ENCODE results near the gene ME3.

DNA sequence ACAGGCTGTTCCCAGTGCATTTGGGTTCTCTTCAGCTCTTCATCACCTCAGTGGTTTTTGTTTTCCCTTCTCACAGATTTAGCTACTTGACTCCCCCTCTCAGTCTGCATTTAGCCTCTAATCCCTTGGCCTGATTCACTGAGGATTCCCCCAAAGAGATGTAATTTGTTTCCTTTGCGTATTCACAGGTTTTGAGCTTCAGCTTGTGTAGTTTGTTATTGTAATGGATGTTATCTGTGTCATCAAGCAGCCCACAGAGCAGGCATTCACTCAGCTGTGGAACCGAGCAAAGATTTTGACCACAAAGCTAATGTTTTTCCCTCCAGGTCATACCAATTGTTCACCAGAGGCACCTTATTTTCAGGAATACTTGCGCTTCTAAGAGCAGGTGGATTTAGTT lies 6.4 kb upstream of the ME3 start:
- TF ChIP-seq, protein P1, sequence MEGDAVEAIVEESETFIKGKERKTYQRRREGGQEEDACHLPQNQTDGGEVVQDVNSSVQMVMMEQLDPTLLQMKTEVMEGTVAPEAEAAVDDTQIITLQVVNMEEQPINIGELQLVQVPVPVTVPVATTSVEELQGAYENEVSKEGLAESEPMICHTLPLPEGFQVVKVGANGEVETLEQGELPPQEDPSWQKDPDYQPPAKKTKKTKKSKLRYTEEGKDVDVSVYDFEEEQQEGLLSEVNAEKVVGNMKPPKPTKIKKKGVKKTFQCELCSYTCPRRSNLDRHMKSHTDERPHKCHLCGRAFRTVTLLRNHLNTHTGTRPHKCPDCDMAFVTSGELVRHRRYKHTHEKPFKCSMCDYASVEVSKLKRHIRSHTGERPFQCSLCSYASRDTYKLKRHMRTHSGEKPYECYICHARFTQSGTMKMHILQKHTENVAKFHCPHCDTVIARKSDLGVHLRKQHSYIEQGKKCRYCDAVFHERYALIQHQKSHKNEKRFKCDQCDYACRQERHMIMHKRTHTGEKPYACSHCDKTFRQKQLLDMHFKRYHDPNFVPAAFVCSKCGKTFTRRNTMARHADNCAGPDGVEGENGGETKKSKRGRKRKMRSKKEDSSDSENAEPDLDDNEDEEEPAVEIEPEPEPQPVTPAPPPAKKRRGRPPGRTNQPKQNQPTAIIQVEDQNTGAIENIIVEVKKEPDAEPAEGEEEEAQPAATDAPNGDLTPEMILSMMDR (optimal IDR thresholded peaks at IDR 0.05 in 1 of 3, IDR thresholded peaks at IDR 0.05 in 1 of 3, conservative IDR thresholded peaks at IDR 0.05 in 1 of 3; ENCODE audit: extremely low read depth in 1 of 3, insufficient read depth in 2 of 3, low read length in 3 of 3): no peak
- no peak for TF ChIP-seq EZH2 (IDR thresholded peaks at IDR 0.05; ENCODE audit: low read length)
